HG03097 (cell line): Measurements from ENCODE around the gene UNC45B.
"Not testable (repeated sequence)": the region's sequence is repeated elsewhere in the genome, so short reads cannot be mapped to it uniquely, and the experiment has no call there.

ENCODE experiments used
- ATAC-seq: cut with Tn5 transposase; IDR thresholded peaks from one replicate; pipeline ENCODE4 v1.9.1; 2021; ENCODE audit not compliant: unreplicated experiment, low FRiP score

Gene UNC45B

GRCh38 chr17:35213412-35213940 lies 65.9 kb downstream of the UNC45B start:
- no peak for ATAC-seq

DNA sequence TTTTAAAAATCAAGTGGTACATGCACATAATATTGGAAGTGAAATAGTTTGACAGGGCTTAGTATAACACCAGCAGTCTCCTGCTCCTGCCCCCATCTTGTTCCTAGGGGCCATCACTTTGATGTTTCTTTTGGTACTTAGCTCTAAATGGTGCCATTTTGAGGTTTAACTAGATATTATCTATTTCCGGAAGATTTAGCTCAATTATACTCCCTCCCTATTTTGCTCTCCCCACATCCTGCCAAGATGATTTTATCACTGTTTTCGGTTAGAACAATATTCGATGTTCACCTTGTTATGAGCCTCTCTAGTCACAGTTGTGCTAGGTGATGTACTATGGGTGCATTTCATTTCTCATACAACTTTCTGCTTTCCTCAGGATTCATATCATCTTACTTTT lies 66.6 kb downstream of the UNC45B start:
- ATAC-seq = no peak

GRCh38 chr17:35214631-35215273 lies 67.1 kb downstream of the UNC45B start:
- no peak for ATAC-seq

DNA sequence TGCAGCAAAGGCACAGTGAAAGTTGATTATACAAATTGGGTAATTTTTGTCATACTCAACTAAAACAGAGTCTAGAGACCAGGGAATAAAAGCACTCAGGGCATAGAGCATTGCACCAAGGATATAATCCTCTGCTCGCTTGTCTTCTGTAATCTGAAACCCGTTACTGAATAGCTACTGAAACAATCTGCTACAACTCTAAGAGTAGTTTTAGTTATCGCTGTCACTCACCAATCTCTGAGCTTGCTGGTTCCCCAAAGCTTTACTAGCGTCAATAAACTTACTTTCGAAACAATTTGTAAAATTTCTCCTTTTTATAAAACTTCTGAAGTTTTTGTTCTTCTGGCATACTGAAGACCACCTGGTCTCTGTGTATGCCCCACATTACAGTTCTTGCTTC lies 69.5 kb downstream of the UNC45B start:
- no peak for ATAC-seq

DNA sequence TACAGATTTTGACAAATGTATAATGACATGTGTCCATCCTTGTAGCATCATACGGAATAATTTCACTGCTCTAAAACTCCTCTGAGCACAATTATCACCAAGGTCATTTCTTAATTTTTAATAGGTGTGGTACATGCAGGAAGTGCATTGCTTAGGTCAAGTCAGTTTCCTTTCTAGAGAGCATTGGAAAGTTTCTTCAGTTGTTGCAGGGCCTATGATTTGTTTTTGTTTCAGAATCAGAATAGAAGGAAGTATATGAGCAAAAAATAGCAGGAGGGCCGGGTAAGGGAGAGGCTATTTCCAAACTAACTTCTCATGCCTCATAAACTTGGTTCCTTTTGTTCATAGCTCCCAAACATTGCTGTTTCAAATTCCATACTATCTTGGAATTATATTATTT lies 71.3 kb downstream of the UNC45B start:
- no peak for ATAC-seq

GRCh38 chr17:35222452-35222851 lies 74.8 kb downstream of the UNC45B start:
- ATAC-seq = no peak

GRCh38 chr17:35224436-35224835 lies 76.8 kb downstream of the UNC45B start:
- ATAC-seq = no peak

DNA sequence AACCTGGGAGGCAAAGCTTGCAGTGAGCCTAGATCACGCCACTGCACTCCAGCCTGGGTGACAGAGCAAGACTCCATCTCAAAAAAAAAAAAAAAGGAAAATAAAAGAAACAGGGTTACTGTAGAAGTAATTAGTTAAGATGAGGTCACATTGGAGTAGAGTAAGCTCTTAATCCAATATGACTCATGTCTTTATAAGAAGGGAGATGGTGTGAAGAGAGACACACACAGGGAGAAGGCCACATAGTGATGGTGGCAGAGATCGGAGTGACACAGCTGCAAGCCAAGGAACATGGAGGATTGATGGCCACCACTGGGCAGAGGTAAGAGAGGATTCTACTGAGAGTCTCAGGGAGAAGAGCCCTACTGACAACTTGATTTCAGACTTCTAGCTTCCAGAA lies 79.9 kb downstream of the UNC45B start:
- ATAC-seq = no peak

GRCh38 chr17:35229638-35230037 lies 82.0 kb downstream of the UNC45B start:
- ATAC-seq = no peak

DNA sequence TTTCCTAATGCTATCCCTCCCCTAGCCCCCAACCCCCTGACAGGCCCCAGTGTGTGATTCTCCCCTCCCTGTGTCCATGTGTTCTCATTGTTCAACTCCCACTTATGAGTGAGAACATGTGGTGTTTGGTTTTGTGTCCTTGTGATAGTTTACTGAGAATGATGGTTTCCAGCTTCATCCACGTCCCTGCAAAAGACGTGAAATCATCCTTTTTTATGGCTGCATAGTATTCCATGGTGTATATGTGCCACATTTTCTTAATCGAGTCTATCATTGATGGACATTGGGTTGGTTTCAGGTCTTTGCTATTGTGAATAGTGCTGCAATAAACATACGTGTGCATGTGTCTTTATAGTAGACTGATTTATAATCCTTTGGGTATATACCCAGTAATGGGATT lies 86.7 kb downstream of the UNC45B start:
- ATAC-seq = not testable (repeated sequence)

- ATAC-seq = no peak
These were observed 87.7 kb downstream of the UNC45B start for GRCh38 chr17:35235289-35235688.

GRCh38 chr17:35235917-35236316 lies 88.3 kb downstream of the UNC45B start:
- no peak for ATAC-seq

DNA sequence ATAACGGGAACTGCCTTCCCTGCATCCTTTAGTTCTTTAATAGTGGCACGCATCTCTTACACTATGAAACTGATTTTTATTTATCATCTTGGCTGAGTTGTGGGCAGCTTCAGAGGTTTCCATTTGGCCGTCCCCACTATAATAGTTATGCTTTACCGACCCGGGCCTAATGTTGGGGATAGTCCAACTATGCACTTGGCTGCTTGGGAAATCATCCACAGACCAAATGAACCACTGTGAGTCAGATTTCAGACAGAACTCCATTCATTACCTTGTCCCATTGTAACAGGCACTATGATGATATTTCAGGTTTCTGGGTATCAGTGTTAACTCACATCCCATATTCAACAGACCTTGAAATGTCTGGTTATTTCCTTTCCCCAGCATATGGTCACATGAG lies 89.2 kb downstream of the UNC45B start:
- no peak for ATAC-seq

DNA sequence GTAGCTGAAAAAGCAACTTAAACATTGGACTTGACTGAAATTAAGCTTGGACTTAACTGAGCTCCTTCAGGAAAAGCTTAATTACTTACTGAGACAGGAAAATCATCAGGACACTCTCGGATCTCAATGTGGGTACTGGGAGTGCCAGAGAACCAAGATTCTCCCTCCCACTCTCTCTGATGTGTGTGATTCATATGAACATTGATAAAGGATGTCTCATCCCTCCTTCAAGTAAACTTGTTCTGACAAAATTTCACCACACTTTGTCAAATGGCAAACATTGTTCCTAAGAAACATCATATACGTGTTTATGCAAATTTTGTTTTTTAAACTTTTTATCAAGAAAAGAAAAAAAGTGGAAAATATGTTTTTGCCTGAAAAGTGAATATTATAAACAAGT lies 91.2 kb downstream of the UNC45B start:
- no peak for ATAC-seq
